GM12872 (cell line): ENCODE data around the gene TMEM174.

Experiments used
- CTCF ChIP-seq: IDR thresholded peaks from 3 replicates; pipeline ENCODE4 v1.5.1; 2011; ENCODE audit warnings: low read depth, mild to moderate bottlenecking, low read length, moderate library complexity; ENCODE audit not compliant: insufficient read depth

TMEM174 gene

GRCh38 chr5:73221161-73221560, 48.2 kb downstream of the TMEM174 start:
- no peak for TF ChIP-seq CTCF

GRCh38 chr5:73221726-73222125, 48.7 kb downstream of the TMEM174 start:
- TF ChIP-seq CTCF: no peak

GRCh38 chr5:73222173-73222572, 49.2 kb downstream of the TMEM174 start:
- no peak for TF ChIP-seq CTCF
